NCI-H510A treated with DMSO at 0.1 percent for 48 hours (cell line): Measurements from ENCODE around the gene CYP4F12.

Source experiments
- DNase-seq: peaks from one replicate; lab custom pipeline; 2025; lab: John Stamatoyannopoulos, UW

The CYP4F12 gene

DNA sequence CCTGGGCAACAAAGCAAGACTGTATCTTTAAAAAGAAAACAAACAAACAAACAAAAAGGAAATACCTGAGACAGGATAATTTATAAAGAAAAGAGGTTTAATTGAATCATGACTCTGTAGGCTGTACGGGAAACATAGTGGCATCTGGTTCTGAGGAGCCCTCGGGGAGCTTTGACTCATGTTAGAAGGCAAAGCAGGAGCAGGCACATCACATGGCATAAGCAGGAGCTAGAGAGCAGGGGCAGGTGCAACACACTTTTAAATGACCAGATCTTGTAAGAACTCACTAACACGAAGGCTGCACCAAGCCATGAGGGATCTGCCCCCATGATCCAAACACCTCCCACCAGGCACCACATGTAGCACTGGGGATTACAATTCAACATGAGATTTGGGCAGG, 41.8 kb downstream of the CYP4F12 start:
- no peak for DNase-seq

DNA sequence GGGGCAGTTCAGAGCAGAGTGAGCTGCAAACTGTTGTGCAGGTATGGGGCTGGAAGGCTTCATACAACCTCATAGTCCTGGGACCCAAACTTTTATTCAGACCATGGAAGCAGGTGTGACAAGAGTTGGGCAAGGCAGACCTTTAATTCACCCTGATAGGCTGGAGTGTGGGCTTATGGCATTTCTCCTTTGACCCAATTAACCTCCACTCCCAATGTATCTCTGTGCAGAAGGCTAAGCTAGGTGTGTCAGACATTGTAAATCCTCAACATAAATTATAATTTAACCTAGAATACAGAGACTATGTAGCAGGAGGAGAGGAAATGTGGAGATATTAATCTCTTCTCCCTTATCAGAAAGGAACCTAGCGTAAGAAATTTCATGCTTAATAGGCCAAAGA, 42.8 kb downstream of the CYP4F12 start:
- DNase-seq = no peak

DNA sequence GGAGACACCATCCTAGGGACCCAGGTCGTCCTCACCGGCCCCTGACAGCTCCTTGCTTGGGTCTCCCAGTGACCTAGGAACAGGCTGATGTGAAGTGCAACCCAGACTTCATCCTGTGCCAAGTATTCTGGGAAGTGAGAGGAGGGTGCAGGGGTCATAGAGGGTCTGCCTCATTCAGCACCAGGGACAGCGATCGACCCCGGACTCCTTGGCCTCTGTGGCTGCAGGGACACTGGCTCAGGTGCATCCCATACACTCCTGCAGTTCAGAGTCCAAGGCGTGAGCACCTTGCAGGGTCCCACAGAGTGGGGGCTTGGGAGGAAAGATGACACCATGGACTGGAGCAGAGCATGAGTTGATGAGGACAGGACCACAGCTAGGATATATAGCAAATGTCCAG, 44.9 kb downstream of the CYP4F12 start:
- DNase-seq = no peak

DNA sequence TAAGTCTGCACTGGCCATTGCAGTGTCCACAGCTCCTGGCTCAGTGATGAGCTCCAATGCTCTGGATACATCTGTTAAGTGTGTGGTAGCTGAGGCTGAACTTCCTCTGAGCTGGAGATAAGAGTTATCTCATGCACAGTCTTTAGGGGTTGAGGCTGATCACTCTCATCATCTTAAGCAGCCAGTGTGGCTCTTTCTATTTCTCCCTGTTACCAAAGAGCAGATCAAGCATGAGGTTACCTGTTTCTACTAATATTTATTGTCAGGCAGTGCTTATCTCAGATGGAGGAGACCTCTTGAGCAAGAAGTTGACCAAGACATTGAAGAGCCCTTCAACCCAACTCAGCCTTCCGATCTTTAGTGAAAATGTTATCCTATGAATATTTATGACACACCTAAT, 48.4 kb downstream of the CYP4F12 start:
- no peak for DNase-seq

DNA sequence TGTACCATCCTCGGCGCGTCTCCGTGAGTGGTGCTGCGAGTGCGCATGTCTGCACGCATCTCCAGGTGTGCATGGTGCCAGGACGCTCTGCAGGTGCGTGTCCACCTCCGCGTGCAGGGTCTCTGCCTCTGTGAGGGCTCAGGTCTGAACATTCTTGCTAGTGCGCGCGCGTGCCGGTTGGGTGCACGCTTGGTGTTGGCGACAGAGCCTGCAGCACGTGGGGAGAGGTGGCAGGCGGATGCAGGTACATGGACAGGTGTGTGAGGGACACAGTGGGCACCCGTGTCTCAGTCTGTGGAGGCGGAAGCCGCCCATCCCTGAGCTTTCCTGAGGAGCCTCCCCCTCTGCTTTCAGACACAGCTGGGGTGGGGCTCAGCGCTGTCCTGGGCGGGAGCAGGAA, 50.1 kb downstream of the CYP4F12 start:
- DNase-seq = no peak

DNA sequence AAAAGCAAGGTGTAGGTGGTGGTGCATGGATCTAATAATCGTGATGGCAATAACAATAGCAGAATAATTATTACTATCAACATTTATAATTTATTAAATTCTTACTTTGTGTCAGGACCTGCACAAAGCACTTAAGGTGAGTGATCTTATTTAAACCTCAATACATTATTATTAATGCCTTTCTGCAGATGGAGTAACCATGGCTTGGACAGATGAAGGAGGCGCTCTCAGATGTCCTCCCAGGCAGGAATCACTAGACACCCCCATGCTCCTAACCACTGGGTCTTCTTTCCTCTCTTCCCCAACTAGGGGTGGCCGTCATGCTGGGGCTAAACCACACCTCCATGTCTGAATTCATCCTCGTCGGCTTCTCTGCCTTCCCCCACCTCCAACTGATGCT, 54.8 kb downstream of the CYP4F12 start, which contains the start of gene OR10H2:
Gene OR10H2 (plus strand): TSS at position 301 of the 400 bp plus-strand sequence. CDS start 20 bp downstream, at position 321.
- DNase-seq = no peak

DNA sequence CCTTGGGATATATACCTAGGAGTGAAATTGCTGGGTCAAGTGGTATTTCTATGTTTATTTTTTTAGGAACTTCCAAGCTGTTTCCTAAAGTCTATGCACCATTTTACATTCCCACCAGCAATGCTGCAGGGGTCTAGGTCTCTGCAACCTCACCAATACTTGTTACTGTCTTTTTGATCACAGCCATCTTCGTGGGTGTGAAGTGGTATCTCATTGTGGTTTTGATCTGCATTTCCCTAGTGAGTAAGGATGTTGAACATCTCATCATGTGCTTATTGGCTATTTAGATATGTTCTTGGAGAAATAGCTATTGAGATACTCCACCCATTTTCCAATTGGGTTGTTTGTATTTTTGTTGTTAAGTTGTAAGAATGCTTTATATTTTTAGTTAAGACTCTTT, 57.7 kb downstream of the CYP4F12 start:
- no peak for DNase-seq

DNA sequence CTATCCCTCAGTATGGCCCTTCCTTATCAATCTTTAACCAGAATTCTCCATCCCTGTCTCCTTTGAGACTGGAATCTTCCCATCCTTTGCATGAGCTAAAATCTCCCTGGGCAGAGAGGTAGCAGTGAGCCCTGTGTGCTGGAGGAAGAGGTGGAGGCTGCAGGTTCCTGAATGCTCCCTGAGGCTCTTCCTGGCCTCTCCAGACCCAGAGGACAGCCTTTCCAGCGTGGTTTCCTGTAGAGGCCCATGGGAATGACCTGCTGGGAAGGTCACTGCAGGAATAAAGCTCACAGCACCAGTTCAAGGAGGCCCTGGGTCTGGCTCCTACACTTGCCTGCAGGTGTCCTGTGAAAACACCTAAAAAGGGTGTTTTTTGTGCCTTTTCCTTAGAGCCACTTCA, 59.5 kb downstream of the CYP4F12 start:
- DNase-seq = no peak

DNA sequence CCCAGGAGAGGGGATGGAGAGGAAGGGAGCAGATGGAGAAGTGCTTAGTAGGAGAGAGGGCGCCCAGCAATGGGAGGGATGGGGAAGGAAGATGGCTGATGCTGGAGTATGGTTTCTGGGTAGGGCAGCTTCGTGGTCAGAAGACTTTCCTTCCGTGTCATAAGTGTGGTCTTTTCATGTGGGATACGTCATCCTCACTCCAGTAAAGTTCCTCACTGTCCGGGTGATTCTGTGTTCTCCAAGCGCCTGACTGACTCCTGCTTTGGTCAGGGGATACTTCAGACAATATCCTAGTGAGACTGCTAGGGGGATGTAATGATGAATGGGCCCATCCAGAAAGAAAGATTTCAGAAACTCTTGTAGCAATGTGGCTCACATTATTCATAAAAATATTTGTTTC, 61.0 kb downstream of the CYP4F12 start:
- DNase-seq = no peak

DNA sequence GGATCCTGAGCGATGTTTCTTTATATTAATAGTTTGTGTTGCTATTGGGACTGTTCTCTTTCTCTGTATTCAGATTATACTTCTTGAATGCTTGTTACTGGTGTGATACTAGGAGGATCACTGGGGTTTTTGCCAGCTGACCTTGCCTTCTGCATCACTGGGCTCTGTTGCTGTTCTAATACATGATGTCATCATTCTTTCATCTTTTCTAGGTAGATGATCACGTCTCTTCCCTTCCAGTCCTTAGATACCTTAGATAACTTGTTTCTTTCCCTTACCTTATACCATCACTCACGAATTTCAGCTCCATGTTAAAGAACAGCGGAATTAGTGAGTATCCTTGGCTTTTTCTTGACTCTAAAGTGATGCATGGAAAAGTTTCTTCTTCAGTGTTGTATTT, 64.8 kb downstream of the CYP4F12 start, which contains the start of gene OR10H3:
Gene OR10H3 (plus strand): TSS at position 264 of the 400 bp plus-strand sequence. CDS start 3,408 bp downstream, outside the sequence.
- DNase-seq = no peak

DNA sequence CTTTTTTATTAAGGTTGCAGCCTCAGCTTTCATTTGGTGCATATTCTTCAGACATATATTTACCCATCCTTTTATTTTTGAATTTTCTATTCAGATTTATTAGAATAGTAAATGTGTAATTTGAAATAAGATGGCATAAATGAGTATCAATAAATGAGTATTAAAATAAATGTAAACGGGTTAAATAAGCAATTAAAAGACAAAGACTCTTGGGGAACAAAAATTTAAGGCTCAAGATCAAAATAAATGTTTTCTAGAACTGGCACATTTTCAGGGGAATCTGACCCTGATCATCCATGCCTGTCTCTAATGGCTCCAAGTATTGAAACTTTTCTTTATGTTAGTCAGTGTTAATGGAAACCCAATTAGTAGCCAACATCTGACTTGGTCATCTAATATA, 67.9 kb downstream of the CYP4F12 start:
- DNase-seq = no peak
